GM12891 (cell line): ENCODE measurements around the gene NDST3.

Experiments used
- DNase-seq: peaks from one replicate; pipeline ENCODE4 v3.0.0; 2011; ENCODE audit warnings: low spot score; ENCODE audit not compliant: insufficient read length
- FAIRE-seq: peaks from 2 replicates; lab custom pipeline; 2011; peaks lifted over from hg19 to GRCh38; lab: Jason Lieb, UNC
- PAX5 ChIP-seq: IDR thresholded peaks from 2 replicates; pipeline ENCODE4 v1.6.1; 2011; ENCODE audit warnings: low read length, moderate library complexity, mild to moderate bottlenecking; ENCODE audit not compliant: insufficient read depth, severe bottlenecking
- POLR2A ChIP-seq: IDR thresholded peaks from 2 replicates; pipeline ENCODE4 v1.6.1; 2011; ENCODE audit warnings: low read depth, low read length, control low read depth
- POLR2AphosphoS5 ChIP-seq: IDR thresholded peaks from 2 replicates; pipeline ENCODE4 v1.6.1; 2011; ENCODE audit warnings: low read depth, low read length, control low read depth
- POU2F2 ChIP-seq: IDR thresholded peaks from 2 replicates; pipeline ENCODE4 v1.6.1; 2011; ENCODE audit warnings: low read depth, mild to moderate bottlenecking, control low read depth, low read length, moderate library complexity
- SPI1 ChIP-seq: IDR thresholded peaks from 2 replicates; pipeline ENCODE4 v1.6.1; 2011; ENCODE audit warnings: low read depth, low read length, control low read depth
- TAF1 ChIP-seq: IDR thresholded peaks from 2 replicates; pipeline ENCODE4 v1.6.1; 2011; ENCODE audit warnings: low read depth, low read length, control low read depth

Gene NDST3

GRCh38 chr4:118029224-118029623 is 5.1 kb upstream of the NDST3 start:
- FAIRE-seq (no peak), DNase-seq (no peak)
- TF ChIP-seq SPI1 (no peak), TAF1 (no peak), POLR2AphosphoS5 (no peak), PAX5 (no peak), POU2F2 (no peak), POLR2A (no peak)

GRCh38 chr4:118032691-118033090 is 1.6 kb upstream of the NDST3 start:
- DNase-seq (no peak), FAIRE-seq (no peak)
- no peak for TF ChIP-seq POU2F2
- no peak for TF ChIP-seq SPI1

GRCh38 chr4:118033148-118034052 is 886 bp upstream of the NDST3 start:
- TF ChIP-seq PAX5 (no peak), POLR2A (no peak), TAF1 (no peak), POU2F2 (no peak), POLR2AphosphoS5 (no peak), SPI1 (no peak)
- FAIRE-seq (no peak), DNase-seq (peak; percentile 9)

GRCh38 chr4:118035309-118035708 is 1.0 kb downstream of the NDST3 start:
- no peak for DNase-seq
- no peak for TF ChIP-seq POLR2A
- no peak for TF ChIP-seq TAF1
- TF ChIP-seq POU2F2: no peak
- TF ChIP-seq SPI1: no peak
- TF ChIP-seq PAX5: no peak
- TF ChIP-seq POLR2AphosphoS5: no peak

GRCh38 chr4:118036336-118036735 is 2.0 kb downstream of the NDST3 start:
- TF ChIP-seq POLR2A: no peak
- no peak for TF ChIP-seq PAX5
- TF ChIP-seq POLR2AphosphoS5: no peak
- TF ChIP-seq POU2F2: no peak
- TF ChIP-seq TAF1: no peak
- TF ChIP-seq SPI1: no peak
- DNase-seq: no peak
- FAIRE-seq: no peak

More at GRCh38 chr4:118035309-118035708, 1.0 kb downstream of the NDST3 start:
- no peak for FAIRE-seq

GRCh38 chr4:118037955-118038354 is 3.7 kb downstream of the NDST3 start:
- TF ChIP-seq POLR2AphosphoS5 (no peak), POLR2A (no peak), SPI1 (no peak)
- DNase-seq (no peak), FAIRE-seq (no peak)

GRCh38 chr4:118046323-118046722 is 12.0 kb downstream of the NDST3 start:
- FAIRE-seq: no peak
- TF ChIP-seq SPI1 (no peak), POLR2AphosphoS5 (no peak), POLR2A (no peak), POU2F2 (no peak), TAF1 (no peak), PAX5 (no peak)

GRCh38 chr4:118047043-118047442 is 12.8 kb downstream of the NDST3 start:
- no peak for DNase-seq
- FAIRE-seq: no peak

More at GRCh38 chr4:118046323-118046722, 12.0 kb downstream of the NDST3 start:
- DNase-seq: no peak

GRCh38 chr4:118058955-118059354 is 24.7 kb downstream of the NDST3 start:
- FAIRE-seq (no peak), DNase-seq (no peak)
- TF ChIP-seq TAF1: no peak
- no peak for TF ChIP-seq POLR2A
- no peak for TF ChIP-seq POU2F2
- TF ChIP-seq SPI1: no peak
- no peak for TF ChIP-seq POLR2AphosphoS5
- TF ChIP-seq PAX5: no peak

More at GRCh38 chr4:118047043-118047442, 12.8 kb downstream of the NDST3 start:
- no peak for TF ChIP-seq POLR2AphosphoS5
- no peak for TF ChIP-seq PAX5
- TF ChIP-seq TAF1: no peak
- TF ChIP-seq POU2F2: no peak
- TF ChIP-seq SPI1: no peak
- TF ChIP-seq POLR2A: no peak

- TF ChIP-seq POLR2AphosphoS5 (no peak), POLR2A (no peak), PAX5 (no peak), POU2F2 (no peak), SPI1 (no peak), TAF1 (no peak)
- FAIRE-seq: no peak
- DNase-seq: no peak
These were observed 25.1 kb downstream of the NDST3 start for GRCh38 chr4:118059397-118059796.
